Measurements from ENCODE around the gene CFAP54.

DNA sequence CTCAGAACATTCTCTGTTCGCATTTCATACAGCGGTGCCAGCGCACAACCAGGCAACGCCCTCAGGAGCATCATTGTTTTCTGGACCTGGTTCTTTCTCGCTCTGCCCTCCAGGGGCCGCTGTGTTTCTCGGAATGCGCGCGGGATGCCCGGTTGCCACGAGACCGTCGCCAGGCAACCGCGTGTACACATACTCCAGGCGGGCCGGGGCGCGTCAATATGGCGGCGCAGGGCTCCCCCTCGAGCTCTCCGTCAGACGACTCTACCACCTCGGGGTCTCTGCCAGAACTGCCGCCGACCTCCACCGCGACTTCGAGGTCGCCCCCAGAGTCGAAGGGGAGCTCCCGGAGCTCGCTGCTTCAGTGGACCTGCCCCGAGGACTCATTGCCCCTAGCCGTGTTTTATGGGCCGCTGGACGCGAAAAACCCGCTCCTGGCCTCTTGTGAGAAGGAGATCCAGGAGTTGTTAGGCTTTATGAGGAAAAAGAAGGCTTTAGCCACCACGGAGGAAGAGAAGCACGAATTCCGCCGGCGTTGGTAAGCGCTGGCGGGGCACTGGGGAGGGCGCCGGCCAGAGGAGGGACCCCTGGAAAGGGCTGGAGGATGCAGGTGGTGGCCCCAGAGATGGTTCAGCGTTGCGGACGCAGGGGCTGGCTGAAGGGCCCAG lies at the start of gene CFAP54:
- no peak for TF ChIP-seq TAF1 (IDR thresholded peaks at IDR 0.05; ENCODE audit: low read depth, low read length)
- TF ChIP-seq POLR2A (IDR thresholded peaks at IDR 0.05; ENCODE audit: low read depth, low read length): no peak
- TF ChIP-seq POLR2AphosphoS5 (IDR thresholded peaks at IDR 0.05; ENCODE audit: low read depth, low read length): no peak
- TF ChIP-seq SPI1 (IDR thresholded peaks at IDR 0.05; ENCODE audit: low read depth, low read length): no peak
- no peak for TF ChIP-seq PAX5 (IDR thresholded peaks at IDR 0.05; ENCODE audit: insufficient read depth, low read length, severe bottlenecking)
- peak; percentile 69; the same call in 1 of the 2 replicates for TF ChIP-seq POU2F2 (IDR thresholded peaks at IDR 0.05; ENCODE audit: low read depth, low read length)

Measured in GM12891 (cell line).